ENCODE results near the gene PRKAG2.
"Not testable (repeated sequence)": the region's sequence is repeated elsewhere in the genome, so short reads cannot be mapped to it uniquely, and the experiment has no call there.

Gene PRKAG2

DNA sequence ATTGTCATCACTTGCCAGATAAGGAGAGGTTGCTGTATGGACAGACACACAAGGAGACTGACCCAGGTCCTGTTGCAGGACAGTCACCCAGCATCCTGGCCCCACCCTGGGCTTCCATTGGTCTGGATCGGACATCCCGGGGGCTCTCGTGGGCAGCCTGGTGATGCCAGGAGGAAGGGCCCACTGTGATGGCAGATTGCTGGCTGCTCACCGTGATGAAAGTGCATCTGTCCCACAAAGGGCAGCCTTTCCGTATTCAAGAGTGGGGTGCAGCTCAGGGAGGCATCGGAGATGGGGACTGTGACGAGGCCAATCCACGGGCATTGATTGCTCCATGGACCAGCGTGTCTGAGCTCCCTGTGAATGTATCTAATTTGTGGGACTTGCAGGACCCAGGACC lies 41.3 kb downstream of the PRKAG2 start:
- no peak for DNase-seq (ENCODE audit: low spot score)

- no peak for DNase-seq (ENCODE audit: low spot score)
These were observed 42.5 kb downstream of the PRKAG2 start for GRCh38 chr7:151834271-151835035.

DNA sequence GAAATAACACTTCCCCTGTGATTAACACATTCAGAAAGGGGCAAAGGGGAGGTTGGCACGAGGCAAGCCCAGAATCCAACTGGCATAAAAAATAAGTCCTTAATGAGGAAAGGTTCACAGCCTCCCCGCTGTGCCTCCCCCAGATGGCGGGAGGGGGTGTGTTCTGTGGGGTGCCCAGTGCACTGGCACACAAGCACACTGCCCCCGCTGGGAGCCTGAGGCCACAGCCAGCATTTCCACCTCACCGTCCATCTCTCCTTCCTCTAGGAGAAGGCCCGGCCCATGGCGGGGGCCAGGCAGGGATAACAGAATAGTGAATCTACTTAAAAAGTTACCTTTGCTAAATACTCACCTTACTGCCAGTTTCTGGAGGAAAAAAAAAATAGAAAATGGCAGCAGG lies 43.2 kb downstream of the PRKAG2 start:
- DNase-seq (ENCODE audit: low spot score), result no peak

GRCh38 chr7:151833213-151833651 lies 43.7 kb downstream of the PRKAG2 start:
- DNase-seq (ENCODE audit: low spot score), result no peak

DNA sequence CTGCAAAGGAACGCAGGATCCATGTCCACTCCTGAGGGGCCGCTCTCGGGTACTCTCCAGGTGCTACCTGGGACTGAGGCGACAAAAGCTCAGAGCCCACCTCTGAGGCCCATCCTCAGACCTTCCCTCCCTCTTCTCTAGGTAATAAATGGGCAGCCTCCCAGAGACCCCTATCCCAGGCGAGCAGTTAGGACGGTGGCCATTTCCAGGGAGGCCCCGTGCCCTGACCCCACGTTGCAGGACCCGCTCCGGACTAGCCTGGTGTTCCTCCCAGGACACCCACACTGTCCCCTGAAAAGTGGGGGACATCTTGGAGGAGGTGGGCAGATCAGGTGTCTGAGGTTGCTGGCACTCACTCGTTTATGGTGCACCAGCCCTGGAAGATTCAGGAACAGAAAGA lies 44.3 kb downstream of the PRKAG2 start:
- no peak for DNase-seq (ENCODE audit: low spot score)

- DNase-seq (ENCODE audit: low spot score), result no peak
These were observed 44.8 kb downstream of the PRKAG2 start for GRCh38 chr7:151832138-151832537.

DNA sequence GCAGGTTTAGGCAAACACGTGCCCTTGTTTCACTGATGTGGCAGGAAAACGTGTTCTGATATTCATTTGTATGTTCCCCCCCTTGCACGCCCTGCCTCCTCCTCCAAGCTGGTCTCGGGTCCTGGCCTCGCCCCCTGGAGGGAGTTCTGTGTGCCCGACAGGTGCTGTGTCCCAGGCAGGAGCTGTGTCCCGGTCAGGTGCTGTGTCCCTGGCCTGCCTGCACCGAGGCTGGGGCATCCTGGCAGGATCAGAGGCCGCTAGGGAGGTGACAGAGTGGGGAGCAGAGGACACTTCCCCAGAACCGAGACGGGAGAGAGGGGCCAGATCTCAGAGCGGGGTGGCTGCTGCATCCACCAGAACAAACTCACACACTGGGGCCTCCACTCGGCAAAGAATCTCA lies 45.3 kb downstream of the PRKAG2 start:
- DNase-seq (ENCODE audit: low spot score), result no peak

GRCh38 chr7:151830121-151830830 lies 46.6 kb downstream of the PRKAG2 start:
- no peak for DNase-seq (ENCODE audit: low spot score)

GRCh38 chr7:151829707-151830106 lies 47.2 kb downstream of the PRKAG2 start:
- DNase-seq (ENCODE audit: low spot score), result no peak

GRCh38 chr7:151827620-151828019 lies 49.3 kb downstream of the PRKAG2 start:
- DNase-seq (ENCODE audit: low spot score), result no peak

GRCh38 chr7:151826316-151826715 lies 50.6 kb downstream of the PRKAG2 start:
- not testable (repeated sequence) for DNase-seq (ENCODE audit: low spot score)

- no peak for DNase-seq (ENCODE audit: low spot score)
These were observed 51.2 kb downstream of the PRKAG2 start for GRCh38 chr7:151825721-151826120.

- no peak for DNase-seq (ENCODE audit: low spot score)
These were observed 52.5 kb downstream of the PRKAG2 start for GRCh38 chr7:151824373-151824933.

GRCh38 chr7:151823566-151824372 lies 53.1 kb downstream of the PRKAG2 start:
- DNase-seq (ENCODE audit: low spot score), result no peak

DNA sequence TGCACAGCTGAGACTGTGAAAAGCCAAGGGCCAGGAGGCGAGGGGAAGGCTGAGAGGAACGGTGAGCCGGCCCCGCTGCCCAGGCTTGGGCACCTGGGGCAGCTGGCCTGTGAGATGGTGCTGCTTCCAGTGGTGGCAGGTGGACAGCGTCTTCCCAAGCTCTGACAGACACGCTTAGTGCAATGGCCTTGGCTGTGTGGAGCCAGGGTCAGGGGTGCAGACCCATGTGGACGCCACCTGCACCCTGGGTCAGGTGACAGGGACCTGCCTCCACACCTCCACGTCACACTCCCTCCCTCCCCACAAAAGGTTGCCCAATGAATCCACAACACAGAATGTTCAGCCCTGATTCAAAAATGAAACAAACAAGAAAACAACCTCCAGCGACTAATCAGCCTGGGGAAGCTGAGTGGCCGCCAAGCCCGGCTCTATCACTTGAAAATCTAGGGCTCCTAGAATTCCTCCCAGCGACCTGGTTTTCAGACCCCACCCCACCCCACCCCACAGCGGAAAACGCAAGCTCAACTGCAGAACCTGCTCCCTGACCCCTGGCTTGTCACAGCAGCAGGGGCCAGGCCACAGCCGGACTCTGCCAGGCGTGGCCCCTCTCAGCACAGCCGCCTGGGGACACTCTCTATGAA lies 54.3 kb downstream of the PRKAG2 start:
- no peak for DNase-seq (ENCODE audit: low spot score)

- no peak for DNase-seq (ENCODE audit: low spot score)
These were observed 54.9 kb downstream of the PRKAG2 start for GRCh38 chr7:151821806-151822540.

- DNase-seq (ENCODE audit: low spot score), result no peak
These were observed 55.7 kb downstream of the PRKAG2 start for GRCh38 chr7:151821226-151821625.

DNA sequence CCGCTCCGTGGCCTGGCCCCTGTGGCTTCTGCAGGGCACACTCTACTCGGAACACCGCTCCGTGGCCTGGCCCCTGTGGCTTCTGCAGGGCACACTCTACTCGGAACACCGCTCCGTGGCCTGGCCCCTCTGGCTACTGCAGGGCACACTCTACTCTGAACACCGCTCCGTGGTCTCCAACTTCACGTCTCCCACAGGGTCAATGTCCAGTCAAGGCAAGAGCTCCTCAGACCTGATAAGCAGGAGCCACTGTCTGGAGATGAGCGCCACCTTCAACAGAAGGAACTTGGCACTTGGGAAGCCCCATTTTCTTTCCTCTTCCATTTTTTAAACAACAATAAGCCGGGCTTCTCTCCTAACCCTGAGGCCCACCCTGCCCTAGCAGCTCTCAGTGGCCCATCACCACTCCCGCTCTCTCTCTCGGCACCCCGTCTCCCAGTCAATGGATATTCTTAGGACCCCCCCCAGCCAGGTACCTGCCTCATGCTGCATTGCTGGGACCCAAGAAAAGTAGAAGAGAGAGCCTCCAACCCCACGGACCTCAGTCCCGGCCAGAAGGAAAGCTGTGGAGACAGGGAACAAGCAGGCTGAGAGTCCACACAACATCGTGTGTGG lies 56.3 kb downstream of the PRKAG2 start:
- no peak for DNase-seq (ENCODE audit: low spot score)

DNA sequence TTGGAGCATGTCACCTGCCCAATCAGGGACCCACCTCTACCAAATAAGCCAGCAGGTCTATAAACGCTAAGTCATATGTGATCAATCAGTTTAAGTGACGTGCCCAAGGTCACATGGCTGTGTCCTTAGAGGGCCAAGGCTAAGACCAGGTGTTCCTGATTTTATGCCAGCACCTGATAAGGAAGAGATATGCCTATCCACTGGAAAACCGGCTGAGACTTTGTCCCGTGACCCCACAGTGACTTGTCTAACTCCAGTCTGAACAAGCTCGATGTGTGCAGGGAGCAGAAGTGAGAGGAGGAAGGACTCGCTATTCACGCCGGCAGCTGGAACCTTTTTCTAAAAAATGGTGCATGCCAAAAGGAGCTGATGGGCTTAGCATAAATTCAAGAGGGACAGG lies 57.0 kb downstream of the PRKAG2 start:
- no peak for DNase-seq (ENCODE audit: low spot score)

DNA sequence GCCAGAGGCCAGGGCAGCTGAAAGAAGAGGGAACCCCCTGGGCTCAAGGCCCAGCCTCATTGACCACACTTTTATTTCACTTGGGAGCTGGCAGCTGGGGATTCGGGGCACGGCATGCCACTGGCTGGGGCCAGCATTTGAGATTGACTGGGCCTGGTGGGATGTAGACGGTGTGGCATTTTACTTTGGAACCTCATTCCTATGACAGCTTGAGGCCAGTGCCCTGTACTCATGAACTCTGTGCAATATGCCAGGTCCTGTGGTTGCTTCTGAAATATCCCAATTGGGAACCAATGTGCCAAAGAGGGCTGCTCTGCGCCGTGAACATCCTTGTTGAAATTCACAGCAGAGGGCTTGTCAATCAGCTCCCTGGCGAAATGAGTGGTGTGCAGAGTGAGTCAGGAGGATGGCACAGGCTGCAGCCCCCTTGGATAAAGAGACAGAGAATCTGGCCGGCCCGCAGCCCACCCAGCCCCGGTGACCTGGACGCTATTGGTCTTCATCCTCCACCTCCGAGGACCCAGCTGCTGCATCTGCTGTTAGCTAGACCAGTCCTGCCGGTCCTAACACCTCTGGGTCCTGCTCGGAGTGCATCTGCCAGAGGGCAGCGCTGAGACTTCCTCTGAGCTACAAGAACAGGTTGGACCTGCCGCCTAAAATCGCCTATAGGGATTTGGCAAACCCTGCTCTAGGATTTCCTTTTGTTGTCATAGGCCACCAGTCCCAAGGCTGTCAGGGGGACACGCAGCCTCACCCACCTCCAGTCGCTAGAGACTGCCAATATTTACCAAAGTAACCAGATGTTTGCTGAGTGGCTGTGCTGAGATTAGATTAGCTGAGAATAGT lies 58.0 kb downstream of the PRKAG2 start:
- no peak for DNase-seq (ENCODE audit: low spot score)

All from pons (tissue), 1 donor.